ENCODE results near the gene SHROOM2. TPM values are rescaled to one million over a fixed set of nuclear protein-coding genes. Genes with fewer than 3 reads are reported as not detected.
"Not testable (repeated sequence)": the region's sequence is repeated elsewhere in the genome, so short reads cannot be mapped to it uniquely, and the experiment has no call there.

The SHROOM2 gene
- total RNA-seq, 4 donors from 2014 or later: 7.8 to 13.2 (median 11.2) TPM

GRCh38 chrX:9856588-9856987 is 70.4 kb downstream of the SHROOM2 start:
- TF ChIP-seq POLR2A (IDR thresholded peaks at IDR 0.05): no peak
- no peak for DNase-seq
- 58% methylated on average over 7 of the region's 9 CpGs; no CpG with 5 or more reads in 1 of the 2 donors for WGBS, 2 donors

GRCh38 chrX:9857575-9858474 is 71.6 kb downstream of the SHROOM2 start:
- intact Hi-C loops (cut with DNase I): no loop called here
- Histone ChIP-seq H3K4me3 (no peak overlapping the region), H3K27me3 (no peaks in the 10 kb centered on the region), H3K9me3 (no peaks in the 10 kb centered on the region), H3K36me3 (no peaks in the 10 kb centered on the region), H3K4me1 (no peaks in the 10 kb centered on the region), H3K27ac (no peak overlapping the region)
- DNase-seq: no peak
- TF ChIP-seq POLR2A (IDR thresholded peaks at IDR 0.05): no peak
- TF ChIP-seq CTCF (IDR thresholded peaks at IDR 0.05): no peak
- WGBS, 2 donors: 81 to 91% methylated on average over 4 to 17 of the region's 21 CpGs

More at GRCh38 chrX:9856588-9856987, 70.4 kb downstream of the SHROOM2 start:
- no peaks in the 10 kb centered on the region for H3K9me3 ChIP-seq
- no peaks in the 10 kb centered on the region for H3K4me1 ChIP-seq
- H3K36me3 ChIP-seq: no peaks in the 10 kb centered on the region
- intact Hi-C loops (cut with DNase I): no loop called here
- H3K27me3 ChIP-seq: no peaks in the 10 kb centered on the region
- H3K27ac ChIP-seq: no peak overlapping the region
- no peak overlapping the region for H3K4me3 ChIP-seq

- H3K36me3 ChIP-seq; H3K9me3 ChIP-seq; H3K27ac ChIP-seq; H3K4me3 ChIP-seq; intact Hi-C loops (cut with DNase I); H3K4me1 ChIP-seq; H3K27me3 ChIP-seq; DNase-seq: not testable (repeated sequence)
- WGBS, 2 donors: 65 to 70% methylated on average over 3 to 8 of the region's 11 CpGs
Measured at GRCh38 chrX:9858684-9859083, 72.5 kb downstream of the SHROOM2 start.

- no peak for DNase-seq
- no peak for TF ChIP-seq CTCF (IDR thresholded peaks at IDR 0.05)
- TF ChIP-seq POLR2A (IDR thresholded peaks at IDR 0.05): no peak
- intact Hi-C loops (cut with DNase I): no loop called here
- no peaks in the 10 kb centered on the region for H3K36me3 ChIP-seq
- H3K4me1 ChIP-seq: no peaks in the 10 kb centered on the region
- 68 to 72% methylated on average over 7 to 12 of the region's 14 CpGs for WGBS, 2 donors
- no peak overlapping the region for H3K27ac ChIP-seq
- no peaks in the 10 kb centered on the region for H3K27me3 ChIP-seq
- H3K4me3 ChIP-seq: no peak overlapping the region
- H3K9me3 ChIP-seq: no peaks in the 10 kb centered on the region
Measured at GRCh38 chrX:9859711-9860555, 73.7 kb downstream of the SHROOM2 start.

- Histone ChIP-seq H3K36me3 (no peaks in the 10 kb centered on the region), H3K4me3 (no peak overlapping the region), H3K4me1 (no peaks in the 10 kb centered on the region), H3K27me3 (no peaks in the 10 kb centered on the region), H3K27ac (no peak overlapping the region), H3K9me3 (no peaks in the 10 kb centered on the region)
- WGBS, 2 donors: 60 to 94% methylated on average over 1 of the region's 1 CpG
- intact Hi-C loops (cut with DNase I): no loop called here
- DNase-seq: no peak
- TF ChIP-seq POLR2A (IDR thresholded peaks at IDR 0.05) (no peak), CTCF (IDR thresholded peaks at IDR 0.05) (no peak)
Measured at GRCh38 chrX:9860826-9861225, 74.6 kb downstream of the SHROOM2 start.

GRCh38 chrX:9861711-9862110 is 75.5 kb downstream of the SHROOM2 start:
- WGBS, 2 donors: 87 to 95% methylated on average over 9 of the region's 9 CpGs
- H3K27me3 ChIP-seq: no peaks in the 10 kb centered on the region
- intact Hi-C loops (cut with DNase I): no loop called here
- peaks cover 0 to 7% (median 0%) of the 10 kb centered on the region in 3 donors for H3K4me1 ChIP-seq
- DNase-seq: no peak
- H3K9me3 ChIP-seq: no peaks in the 10 kb centered on the region
- no peak overlapping the region for H3K27ac ChIP-seq
- TF ChIP-seq CTCF (IDR thresholded peaks at IDR 0.05) (no peak), POLR2A (IDR thresholded peaks at IDR 0.05) (no peak)
- H3K36me3 ChIP-seq: no peaks in the 10 kb centered on the region
- H3K4me3 ChIP-seq: no peak overlapping the region

Measured in esophagus squamous epithelium (tissue), 5 donors.